ENCODE data around the gene SUPT3H. TPM values are rescaled to one million over a fixed set of nuclear protein-coding genes. Genes with fewer than 3 reads are reported as not detected.

SUPT3H gene
- total RNA-seq, 4 donors from 2014 or later: 6.0 to 9.0 (median 6.2) TPM

GRCh38 chr6:44858998-44859397, 518.7 kb downstream of the SUPT3H start:
- no peak for TF ChIP-seq CTCF (IDR thresholded peaks at IDR 0.05; ENCODE audit: low read depth)

- no peak for TF ChIP-seq CTCF (IDR thresholded peaks at IDR 0.05; ENCODE audit: low read depth)
Observed at GRCh38 chr6:44856479-44856878, 521.3 kb downstream of the SUPT3H start.

GRCh38 chr6:44855562-44856411, 521.9 kb downstream of the SUPT3H start:
- TF ChIP-seq CTCF (IDR thresholded peaks at IDR 0.05; ENCODE audit: low read depth): no peak

- no peak for TF ChIP-seq CTCF (IDR thresholded peaks at IDR 0.05; ENCODE audit: low read depth)
Observed at GRCh38 chr6:44854712-44855443, 522.9 kb downstream of the SUPT3H start.

GRCh38 chr6:44851176-44851575, 526.6 kb downstream of the SUPT3H start:
- no peak for TF ChIP-seq CTCF (IDR thresholded peaks at IDR 0.05; ENCODE audit: low read depth)

GRCh38 chr6:44850312-44850711, 527.4 kb downstream of the SUPT3H start:
- no peak for TF ChIP-seq CTCF (IDR thresholded peaks at IDR 0.05; ENCODE audit: low read depth)

- no peak for TF ChIP-seq CTCF (IDR thresholded peaks at IDR 0.05; ENCODE audit: low read depth)
Observed at GRCh38 chr6:44849806-44850205, 527.9 kb downstream of the SUPT3H start.
